Upper lobe of right lung (tissue), 1 donor: ENCODE data around the gene COL3A1. TPM values are rescaled to one million over a fixed set of nuclear protein-coding genes. Genes with fewer than 3 reads are reported as not detected.
A peak's percentile ranks its signal among the peaks of the same experiment; 100 is the strongest.

Experiments
- ATAC-seq: fragments of 200-7000 bp; cut with Tn5 transposase; one replicate; pipeline ENCODE4 v1.9.1; 2020; ENCODE audit warnings: mild to moderate bottlenecking, moderate library complexity
- DNase-seq: peaks from one replicate; pipeline ENCODE4 v3.0.0-alpha.2; 2020
- H3K27ac ChIP-seq: fragments of 200-600 bp; one replicate; pipeline ENCODE4 v1.8.0; 2022
- H3K27me3 ChIP-seq: fragments of 200-600 bp; one replicate; pipeline ENCODE4 v1.8.0; 2022; ENCODE audit warnings: mild to moderate bottlenecking
- H3K36me3 ChIP-seq: fragments of 200-600 bp; one replicate; pipeline ENCODE4 v1.8.0; 2022
- H3K4me1 ChIP-seq: fragments of 200-600 bp; one replicate; pipeline ENCODE4 v1.8.0; 2022
- H3K4me3 ChIP-seq: fragments of 200-600 bp; one replicate; pipeline ENCODE4 v1.8.0; 2022; ENCODE audit warnings: mild to moderate bottlenecking
- H3K9me3 ChIP-seq: fragments of 200-600 bp; one replicate; pipeline ENCODE4 v1.8.0; 2022
- CTCF ChIP-seq: fragments of 200-600 bp; IDR thresholded peaks from one replicate; pipeline ENCODE4 v1.8.0; 2022; ENCODE audit warnings: antibody characterized with exemption
- intact Hi-C: fragments of 100-400 bp; cut with DNase I; formaldehyde crosslinking; loops from one replicate; pipeline ENCODE4 v1.11.0; 2022
- long read RNA-seq: library from polyadenylated mRNA; unstranded; transcript quantifications from one replicate; pipeline ENCODE4 v2.0.0, GENCODE V29; 2021
- total RNA-seq: library from RNA; stranded (reverse); fragmentation: NEBNext Ultra II Directional; extraction: Animal tissue kit (Norgen Biotek cat#: 25700); gene quantifications from one replicate; pipeline ENCODE4 v1.2.1, GENCODE V29; 2021
- donor health status: DM: no; HTN: yes; CAD: no; lungs with severe emphysema.

Gene COL3A1
- total RNA-seq: 188 TPM
- long read RNA-seq, full-length matches to known transcripts: 519 of 668 reads
- long read RNA-seq, partial matches to known transcripts: 116 of 668 reads
- long read RNA-seq, other reads (novel, unspliced or antisense): 33 of 668 reads

GRCh38 chr2:188974164-188974563, at the start of gene COL3A1:
Gene COL3A1, plus strand, starts transcription at chr2:188974373. Its CDS starts 117 bp downstream, at chr2:188974490.
- no peak for ATAC-seq
- intact Hi-C loops: loop anchor here (10.0 kb wide), 1 partner anchor 449 kb away; no protein-coding TSS in a partner anchor
- DNase-seq: no peak
- Histone ChIP-seq H3K4me3 (peak within 1 kb of the TSS; percentile 51), H3K9me3 (no peaks in the 10 kb centered on the region), H3K27ac (peak within 1 kb of the TSS; percentile 49), H3K27me3 (no peaks in the 10 kb centered on the region), H3K4me1 (no peaks in the 10 kb centered on the region), H3K36me3 (no peaks in the 10 kb centered on the region)
- no peak for TF ChIP-seq CTCF

- intact Hi-C loops: no loop called here
- DNase-seq: no peak
- no peaks in the 10 kb centered on the region for H3K4me1 ChIP-seq
- H3K27ac ChIP-seq: no peak overlapping the region
- no peak for TF ChIP-seq CTCF
- no peak overlapping the region for H3K4me3 ChIP-seq
- H3K36me3 ChIP-seq: no peaks in the 10 kb centered on the region
- peaks cover 14% of the 10 kb centered on the region for H3K9me3 ChIP-seq
- no peak for ATAC-seq
- no peaks in the 10 kb centered on the region for H3K27me3 ChIP-seq
Measured at GRCh38 chr2:188928643-188929042, 45.5 kb upstream of the COL3A1 start.

- no peak overlapping the region for H3K27ac ChIP-seq
- no peak for TF ChIP-seq CTCF
- no peak for DNase-seq
- H3K27me3 ChIP-seq: no peaks in the 10 kb centered on the region
- ATAC-seq: no peak
- no peaks in the 10 kb centered on the region for H3K36me3 ChIP-seq
- H3K4me1 ChIP-seq: no peaks in the 10 kb centered on the region
- intact Hi-C loops: no loop called here
- H3K9me3 ChIP-seq: peaks cover 14% of the 10 kb centered on the region
- no peak overlapping the region for H3K4me3 ChIP-seq
Measured at GRCh38 chr2:188931361-188931760, 42.8 kb upstream of the COL3A1 start.

GRCh38 chr2:188937228-188938220, 36.6 kb upstream of the COL3A1 start:
- no peaks in the 10 kb centered on the region for H3K27me3 ChIP-seq
- no peaks in the 10 kb centered on the region for H3K4me1 ChIP-seq
- intact Hi-C loops: no loop called here
- H3K36me3 ChIP-seq: no peaks in the 10 kb centered on the region
- no peak for ATAC-seq
- DNase-seq: no peak
- H3K4me3 ChIP-seq: no peak overlapping the region
- TF ChIP-seq CTCF: no peak
- H3K9me3 ChIP-seq: no peaks in the 10 kb centered on the region
- H3K27ac ChIP-seq: no peak overlapping the region

GRCh38 chr2:188940171-188940570, 34.0 kb upstream of the COL3A1 start:
- Histone ChIP-seq H3K4me1 (no peaks in the 10 kb centered on the region), H3K4me3 (no peak overlapping the region), H3K27ac (peak overlapping the region; percentile 26), H3K27me3 (no peaks in the 10 kb centered on the region), H3K36me3 (no peaks in the 10 kb centered on the region), H3K9me3 (no peaks in the 10 kb centered on the region)
- no peak for DNase-seq
- no peak for ATAC-seq
- intact Hi-C loops: no loop called here
- no peak for TF ChIP-seq CTCF
